ENCODE data around the gene STIM2.
"Not testable (repeated sequence)": the region's sequence is repeated elsewhere in the genome, so short reads cannot be mapped to it uniquely, and the experiment has no call there.

The STIM2 gene

DNA sequence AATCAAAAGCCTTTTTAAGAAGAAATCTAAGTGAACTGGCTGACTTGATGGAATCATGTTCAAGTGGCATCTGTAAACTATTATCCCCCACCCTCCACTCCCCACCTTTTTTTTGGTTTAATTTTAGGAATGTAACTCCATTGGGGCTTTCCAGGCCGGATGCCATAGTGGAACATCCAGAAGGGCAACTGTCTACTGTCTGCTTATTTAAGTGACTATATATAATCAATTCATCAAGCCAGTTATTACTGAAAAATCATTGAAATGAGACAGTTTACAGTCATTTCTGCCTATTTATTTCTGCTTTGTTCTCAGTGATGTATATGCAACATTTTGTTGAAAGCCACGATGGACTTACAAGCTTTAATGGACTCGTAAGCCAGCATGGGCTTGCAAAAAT, 162.3 kb downstream of the STIM2 start:
- DNase-seq (ENCODE audit: low read depth, low spot score): no peak
- 0 out of 2 replicates have a peak, but pooled peaks cover 2% of the 10 kb centered on the region for H3K36me3 ChIP-seq (ENCODE audit: control insufficient read depth, insufficient read depth, low read length)
- no peaks in the 10 kb centered on the region for H3K27me3 ChIP-seq (ENCODE audit: control insufficient read depth, insufficient read depth, low read length)
- no peak overlapping the region for H3K4me3 ChIP-seq (ENCODE audit: low read length)
- H3K9me3 ChIP-seq (ENCODE audit: control insufficient read depth, insufficient read depth, low read length): no peaks in the 10 kb centered on the region
- H3K27ac ChIP-seq (ENCODE audit: low read length): no peak overlapping the region
- no peaks in the 10 kb centered on the region for H3K4me1 ChIP-seq (ENCODE audit: control insufficient read depth, insufficient read depth, low read length)
- whole genome bisulfite sequencing (ENCODE audit: insufficient coverage, insufficient read length): no CpG with 5 or more reads among the region's 3 CpGs

GRCh38 chr4:27023366-27023765, 162.7 kb downstream of the STIM2 start:
- no CpG with 5 or more reads among the region's 4 CpGs for WGBS (ENCODE audit: insufficient coverage, insufficient read length)
- Histone ChIP-seq H3K27ac (ENCODE audit: low read length) (no peak overlapping the region), H3K36me3 (ENCODE audit: control insufficient read depth, insufficient read depth, low read length) (no peaks in the 10 kb centered on the region), H3K4me1 (ENCODE audit: control insufficient read depth, insufficient read depth, low read length) (no peaks in the 10 kb centered on the region), H3K27me3 (ENCODE audit: control insufficient read depth, insufficient read depth, low read length) (no peaks in the 10 kb centered on the region), H3K4me3 (ENCODE audit: low read length) (no peak overlapping the region), H3K9me3 (ENCODE audit: control insufficient read depth, insufficient read depth, low read length) (no peaks in the 10 kb centered on the region)
- no peak for DNase-seq (ENCODE audit: low read depth, low spot score)

GRCh38 chr4:27024805-27025204, 164.2 kb downstream of the STIM2 start:
- no peak overlapping the region for H3K4me3 ChIP-seq (ENCODE audit: low read length)
- no peaks in the 10 kb centered on the region for H3K9me3 ChIP-seq (ENCODE audit: control insufficient read depth, insufficient read depth, low read length)
- no CpG with 5 or more reads among the region's 2 CpGs for WGBS (ENCODE audit: insufficient coverage, insufficient read length)
- no peak overlapping the region for H3K27ac ChIP-seq (ENCODE audit: low read length)
- H3K4me1 ChIP-seq (ENCODE audit: control insufficient read depth, insufficient read depth, low read length): no peaks in the 10 kb centered on the region
- DNase-seq (ENCODE audit: low read depth, low spot score): no peak
- no peaks in the 10 kb centered on the region for H3K27me3 ChIP-seq (ENCODE audit: control insufficient read depth, insufficient read depth, low read length)
- H3K36me3 ChIP-seq (ENCODE audit: control insufficient read depth, insufficient read depth, low read length): no peaks in the 10 kb centered on the region

DNA sequence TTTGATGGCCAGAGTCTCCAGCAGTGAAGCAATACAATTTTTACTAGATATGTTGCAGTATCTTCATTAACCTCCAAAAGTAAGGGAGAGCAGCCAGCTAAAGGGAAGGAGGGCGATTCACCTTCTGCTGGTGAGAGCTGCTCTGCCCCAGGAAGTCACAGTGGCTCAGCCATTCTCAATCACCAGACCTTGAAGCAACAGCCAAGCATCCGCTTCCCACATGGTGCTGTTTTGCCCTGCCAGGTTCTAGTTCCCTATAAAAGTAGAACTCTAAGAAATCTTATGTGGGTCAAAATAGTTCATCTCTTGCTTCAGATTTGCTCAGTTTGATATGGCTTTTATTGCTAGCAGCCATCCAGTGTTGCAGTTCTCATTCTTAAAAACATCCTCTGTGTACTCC, 166.8 kb downstream of the STIM2 start:
- Histone ChIP-seq H3K9me3 (ENCODE audit: control insufficient read depth, insufficient read depth, low read length) (no peaks in the 10 kb centered on the region), H3K36me3 (ENCODE audit: control insufficient read depth, insufficient read depth, low read length) (no peaks in the 10 kb centered on the region), H3K4me3 (ENCODE audit: low read length) (no peak overlapping the region), H3K4me1 (ENCODE audit: control insufficient read depth, insufficient read depth, low read length) (no peaks in the 10 kb centered on the region), H3K27me3 (ENCODE audit: control insufficient read depth, insufficient read depth, low read length) (no peaks in the 10 kb centered on the region), H3K27ac (ENCODE audit: low read length) (no peak overlapping the region)
- WGBS (ENCODE audit: insufficient coverage, insufficient read length): no CpG with 5 or more reads among the region's 2 CpGs
- DNase-seq (ENCODE audit: low read depth, low spot score): no peak

GRCh38 chr4:27035127-27035526, 174.5 kb downstream of the STIM2 start:
- H3K27me3 ChIP-seq (ENCODE audit: control insufficient read depth, insufficient read depth, low read length); DNase-seq (ENCODE audit: low read depth, low spot score); H3K9me3 ChIP-seq (ENCODE audit: control insufficient read depth, insufficient read depth, low read length); H3K27ac ChIP-seq (ENCODE audit: low read length); H3K4me1 ChIP-seq (ENCODE audit: control insufficient read depth, insufficient read depth, low read length); H3K36me3 ChIP-seq (ENCODE audit: control insufficient read depth, insufficient read depth, low read length); H3K4me3 ChIP-seq (ENCODE audit: low read length): not testable (repeated sequence)
- no CpG with 5 or more reads among the region's 3 CpGs for WGBS (ENCODE audit: insufficient coverage, insufficient read length)

DNA sequence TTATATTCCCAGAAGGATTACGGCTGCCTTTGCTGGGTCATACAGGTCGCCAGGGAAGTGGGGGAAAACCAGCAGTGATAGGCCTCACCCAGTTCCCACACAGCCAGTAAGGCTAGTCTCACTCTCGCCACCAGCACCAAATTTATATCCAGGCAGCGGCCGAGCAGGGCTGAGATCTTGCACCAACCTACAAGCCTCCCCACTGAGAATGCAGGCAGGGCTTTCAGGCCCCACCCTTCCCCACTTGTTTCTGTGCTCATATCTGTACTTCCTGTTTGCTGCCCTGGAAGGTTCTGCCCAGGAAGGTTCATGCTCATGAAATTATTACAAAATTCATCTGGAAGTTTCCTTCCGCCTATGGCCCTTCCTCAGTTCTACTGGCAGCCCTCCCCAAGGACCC, 179.7 kb downstream of the STIM2 start:
- DNase-seq (ENCODE audit: low read depth, low spot score): no peak
- Histone ChIP-seq H3K27ac (ENCODE audit: low read length) (no peak overlapping the region), H3K4me1 (ENCODE audit: control insufficient read depth, insufficient read depth, low read length) (no peaks in the 10 kb centered on the region), H3K36me3 (ENCODE audit: control insufficient read depth, insufficient read depth, low read length) (no peaks in the 10 kb centered on the region), H3K27me3 (ENCODE audit: control insufficient read depth, insufficient read depth, low read length) (no peaks in the 10 kb centered on the region), H3K9me3 (ENCODE audit: control insufficient read depth, insufficient read depth, low read length) (no peaks in the 10 kb centered on the region; the same call in 1 of the 2 replicates), H3K4me3 (ENCODE audit: low read length) (no peak overlapping the region)
- WGBS (ENCODE audit: insufficient coverage, insufficient read length): no CpG with 5 or more reads among the region's 6 CpGs

GRCh38 chr4:27042411-27042810, 181.8 kb downstream of the STIM2 start:
- H3K36me3 ChIP-seq (ENCODE audit: control insufficient read depth, insufficient read depth, low read length): no peaks in the 10 kb centered on the region
- no peaks in the 10 kb centered on the region; the same call in 1 of the 2 replicates for H3K9me3 ChIP-seq (ENCODE audit: control insufficient read depth, insufficient read depth, low read length)
- no peaks in the 10 kb centered on the region for H3K27me3 ChIP-seq (ENCODE audit: control insufficient read depth, insufficient read depth, low read length)
- no CpG with 5 or more reads among the region's 2 CpGs for WGBS (ENCODE audit: insufficient coverage, insufficient read length)
- DNase-seq (ENCODE audit: low read depth, low spot score): no peak
- H3K4me3 ChIP-seq (ENCODE audit: low read length): no peak overlapping the region
- H3K27ac ChIP-seq (ENCODE audit: low read length): no peak overlapping the region
- H3K4me1 ChIP-seq (ENCODE audit: control insufficient read depth, insufficient read depth, low read length): no peaks in the 10 kb centered on the region

DNA sequence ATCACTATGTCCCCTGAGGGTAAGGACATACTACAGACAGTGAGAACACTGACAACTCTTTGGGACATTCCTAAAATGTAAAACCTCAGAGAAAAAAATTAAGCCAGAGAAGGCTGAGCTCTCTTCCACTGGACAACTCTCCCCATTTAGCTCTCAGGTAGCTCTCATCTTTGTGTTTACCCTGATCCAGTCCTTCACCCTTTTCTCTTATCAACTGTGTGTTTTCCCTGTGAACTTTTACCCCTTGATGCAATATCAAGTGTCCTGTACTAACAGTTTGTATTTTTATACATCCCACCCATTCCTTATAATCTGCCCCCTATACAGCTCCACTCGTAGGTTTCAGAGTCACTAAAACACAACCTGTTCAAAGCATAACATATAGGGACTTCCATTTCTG, 182.6 kb downstream of the STIM2 start:
- DNase-seq (ENCODE audit: low read depth, low spot score): no peak
- Histone ChIP-seq H3K27ac (ENCODE audit: low read length) (no peak overlapping the region), H3K4me3 (ENCODE audit: low read length) (no peak overlapping the region), H3K4me1 (ENCODE audit: control insufficient read depth, insufficient read depth, low read length) (no peaks in the 10 kb centered on the region), H3K27me3 (ENCODE audit: control insufficient read depth, insufficient read depth, low read length) (no peaks in the 10 kb centered on the region), H3K36me3 (ENCODE audit: control insufficient read depth, insufficient read depth, low read length) (no peaks in the 10 kb centered on the region), H3K9me3 (ENCODE audit: control insufficient read depth, insufficient read depth, low read length) (no peaks in the 10 kb centered on the region; the same call in 1 of the 2 replicates)
- 100% methylated on average over 1 of the region's 1 CpG for WGBS (ENCODE audit: insufficient coverage, insufficient read length)

- Histone ChIP-seq H3K4me3 (ENCODE audit: low read length) (no peak overlapping the region), H3K4me1 (ENCODE audit: control insufficient read depth, insufficient read depth, low read length) (no peaks in the 10 kb centered on the region), H3K27ac (ENCODE audit: low read length) (no peak overlapping the region), H3K9me3 (ENCODE audit: control insufficient read depth, insufficient read depth, low read length) (no peaks in the 10 kb centered on the region; the same call in 1 of the 2 replicates), H3K27me3 (ENCODE audit: control insufficient read depth, insufficient read depth, low read length) (no peaks in the 10 kb centered on the region), H3K36me3 (ENCODE audit: control insufficient read depth, insufficient read depth, low read length) (no peaks in the 10 kb centered on the region)
- DNase-seq (ENCODE audit: low read depth, low spot score): no peak
- WGBS (ENCODE audit: insufficient coverage, insufficient read length): no CpG with 5 or more reads among the region's 1 CpG
Measured at GRCh38 chr4:27046851-27047250, 186.2 kb downstream of the STIM2 start.

- Histone ChIP-seq H3K27ac (ENCODE audit: low read length) (no peak overlapping the region), H3K27me3 (ENCODE audit: control insufficient read depth, insufficient read depth, low read length) (no peaks in the 10 kb centered on the region), H3K9me3 (ENCODE audit: control insufficient read depth, insufficient read depth, low read length) (no peaks in the 10 kb centered on the region), H3K36me3 (ENCODE audit: control insufficient read depth, insufficient read depth, low read length) (no peaks in the 10 kb centered on the region), H3K4me1 (ENCODE audit: control insufficient read depth, insufficient read depth, low read length) (no peaks in the 10 kb centered on the region), H3K4me3 (ENCODE audit: low read length) (no peak overlapping the region)
- DNase-seq (ENCODE audit: low read depth, low spot score): no peak
- 100% methylated on average over 2 of the region's 19 CpGs for WGBS (ENCODE audit: insufficient coverage, insufficient read length)
Measured at GRCh38 chr4:27048429-27049238, 188.0 kb downstream of the STIM2 start.

DNA sequence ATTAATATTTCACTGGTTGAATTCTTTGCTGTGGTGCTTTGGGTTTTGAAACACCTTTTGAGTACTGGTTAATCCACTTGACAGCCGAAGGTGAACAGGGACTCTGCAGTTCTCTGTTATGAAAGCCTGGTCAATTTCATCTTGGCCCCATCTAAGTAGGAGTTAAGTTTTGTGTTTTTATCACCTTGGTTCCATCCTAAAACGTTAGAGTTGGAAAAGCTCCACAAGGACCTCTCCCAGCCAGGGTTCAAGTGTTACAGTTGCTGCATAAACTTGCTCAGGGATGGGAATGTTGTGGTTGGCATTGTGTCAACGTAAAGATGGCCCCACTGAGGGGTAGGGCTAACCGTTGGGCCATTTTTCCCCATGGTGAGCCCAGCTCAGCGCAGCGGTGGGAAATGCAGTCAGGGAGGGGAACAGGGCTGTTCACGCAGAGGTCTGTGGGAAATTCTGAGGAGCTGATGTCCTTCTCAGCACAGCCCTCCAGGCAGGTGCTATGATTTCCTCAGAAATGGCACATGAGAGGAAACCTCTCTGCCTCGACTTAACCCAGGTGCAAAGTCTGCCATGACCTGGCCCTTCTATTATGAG, 188.7 kb downstream of the STIM2 start:
- Histone ChIP-seq H3K4me3 (ENCODE audit: low read length) (no peak overlapping the region), H3K27me3 (ENCODE audit: control insufficient read depth, insufficient read depth, low read length) (no peaks in the 10 kb centered on the region), H3K4me1 (ENCODE audit: control insufficient read depth, insufficient read depth, low read length) (no peaks in the 10 kb centered on the region), H3K27ac (ENCODE audit: low read length) (no peak overlapping the region), H3K36me3 (ENCODE audit: control insufficient read depth, insufficient read depth, low read length) (no peaks in the 10 kb centered on the region), H3K9me3 (ENCODE audit: control insufficient read depth, insufficient read depth, low read length) (no peaks in the 10 kb centered on the region)
- no peak for DNase-seq (ENCODE audit: low read depth, low spot score)
- no CpG with 5 or more reads among the region's 8 CpGs for WGBS (ENCODE audit: insufficient coverage, insufficient read length)

Measured in iPS DF 6.9 (cell line).